ENCODE results near the gene SPDYE2B.
"Not testable (repeated sequence)": the region's sequence is repeated elsewhere in the genome, so short reads cannot be mapped to it uniquely, and the experiment has no call there.

DNA sequence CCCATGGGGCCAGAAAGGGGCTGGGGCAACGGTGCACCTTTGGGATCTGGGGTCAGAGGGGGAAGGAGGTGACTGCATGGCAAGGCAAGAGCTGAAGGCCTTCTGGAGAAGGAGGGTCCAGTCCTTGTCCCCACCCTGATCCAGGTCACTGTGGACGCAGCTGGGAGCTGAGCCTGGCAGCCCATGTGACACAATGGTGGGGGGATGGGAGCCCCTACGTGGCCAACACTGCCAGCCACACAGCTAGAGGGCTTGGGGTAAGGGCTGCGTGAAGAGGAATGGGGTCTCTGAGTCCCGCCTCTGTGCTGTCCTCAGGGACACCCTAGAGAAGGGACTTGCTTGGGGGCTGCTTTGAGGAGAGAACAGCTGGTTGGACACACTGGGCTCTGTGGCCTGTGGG is 30.7 kb downstream of the SPDYE2B start:
- TF ChIP-seq POLR2A (IDR thresholded peaks at IDR 0.05; ENCODE audit: low read length); GATA1 (IDR thresholded peaks at IDR 0.05; ENCODE audit: low read depth, low read length): not testable (repeated sequence)

Data from erythroblast (primary cell).